KMS-11 (cell line): ENCODE measurements around the gene PLGRKT.

Experiments used
- H2AFZ ChIP-seq: fragments of 200-600 bp; sonication (generic); 2 replicates; pipeline ENCODE4 v1.6.1; 2016; ENCODE audit warnings: antibody characterized with exemption, mixed run types, low read depth
- H3K27ac ChIP-seq: fragments of 200-600 bp; sonication (generic); 2 replicates; pipeline ENCODE4 v1.6.1; 2016; ENCODE audit warnings: mild to moderate bottlenecking, mixed run types
- H3K27me3 ChIP-seq: fragments of 200-600 bp; sonication (generic); 2 replicates; pipeline ENCODE4 v1.6.1; 2017; ENCODE audit warnings: mild to moderate bottlenecking, low read depth, mixed run types, moderate library complexity; ENCODE audit not compliant: insufficient read depth
- H3K36me3 ChIP-seq: fragments of 200-600 bp; sonication (generic); 2 replicates; pipeline ENCODE4 v1.6.1; 2017; ENCODE audit warnings: mild to moderate bottlenecking, mixed run types; ENCODE audit not compliant: insufficient read depth
- H3K4me1 ChIP-seq: fragments of 200-600 bp; sonication (generic); 2 replicates; pipeline ENCODE4 v1.6.1; 2016; ENCODE audit warnings: mild to moderate bottlenecking, low read depth, mixed run types; ENCODE audit not compliant: poor library complexity, severe bottlenecking
- H3K4me2 ChIP-seq: fragments of 200-600 bp; sonication (generic); 2 replicates; pipeline ENCODE4 v1.7.0; 2016; ENCODE audit warnings: mild to moderate bottlenecking, mixed run types
- H3K4me3 ChIP-seq: fragments of 200-600 bp; sonication (generic); IDR thresholded peaks from 2 replicates; pipeline ENCODE4 v1.6.1; 2017; ENCODE audit warnings: low read depth, low read length, mixed read lengths; ENCODE audit not compliant: insufficient read depth
- H3K79me2 ChIP-seq: fragments of 200-600 bp; sonication (generic); 2 replicates; pipeline ENCODE4 v1.6.1; 2016; ENCODE audit warnings: low read depth, mixed run types; ENCODE audit not compliant: insufficient read depth
- H3K9ac ChIP-seq: fragments of 200-600 bp; sonication (generic); 2 replicates; pipeline ENCODE4 v1.6.1; 2016; ENCODE audit warnings: mild to moderate bottlenecking, mixed run types
- H4K20me1 ChIP-seq: fragments of 200-600 bp; sonication (generic); 2 replicates; pipeline ENCODE4 v1.6.1; 2016; ENCODE audit warnings: mild to moderate bottlenecking, mixed run types; ENCODE audit not compliant: insufficient read depth
- TF ChIP-seq, protein P1 (sequence below): fragments of 200-600 bp; sonication (generic); conservative IDR thresholded peaks from 2 replicates; pipeline ENCODE4 v1.6.1; 2017; ENCODE audit warnings: low read depth, mild to moderate bottlenecking, antibody characterized with exemption, low read length, moderate library complexity, mixed read lengths

Gene PLGRKT

GRCh38 chr9:5388026-5388819, 49.5 kb downstream of the PLGRKT start:
- Histone ChIP-seq H3K9ac (no peak overlapping the region), H3K27me3 (no peaks in the 10 kb centered on the region), H3K79me2 (no peaks in the 10 kb centered on the region), H4K20me1 (no peaks in the 10 kb centered on the region), H3K4me2 (no peak overlapping the region), H3K4me3 (no peak overlapping the region), H2AFZ (no peak overlapping the region), H3K4me1 (peaks cover 19% of the 10 kb centered on the region), H3K27ac (no peak overlapping the region), H3K36me3 (no peaks in the 10 kb centered on the region)
- TF ChIP-seq, protein P1, sequence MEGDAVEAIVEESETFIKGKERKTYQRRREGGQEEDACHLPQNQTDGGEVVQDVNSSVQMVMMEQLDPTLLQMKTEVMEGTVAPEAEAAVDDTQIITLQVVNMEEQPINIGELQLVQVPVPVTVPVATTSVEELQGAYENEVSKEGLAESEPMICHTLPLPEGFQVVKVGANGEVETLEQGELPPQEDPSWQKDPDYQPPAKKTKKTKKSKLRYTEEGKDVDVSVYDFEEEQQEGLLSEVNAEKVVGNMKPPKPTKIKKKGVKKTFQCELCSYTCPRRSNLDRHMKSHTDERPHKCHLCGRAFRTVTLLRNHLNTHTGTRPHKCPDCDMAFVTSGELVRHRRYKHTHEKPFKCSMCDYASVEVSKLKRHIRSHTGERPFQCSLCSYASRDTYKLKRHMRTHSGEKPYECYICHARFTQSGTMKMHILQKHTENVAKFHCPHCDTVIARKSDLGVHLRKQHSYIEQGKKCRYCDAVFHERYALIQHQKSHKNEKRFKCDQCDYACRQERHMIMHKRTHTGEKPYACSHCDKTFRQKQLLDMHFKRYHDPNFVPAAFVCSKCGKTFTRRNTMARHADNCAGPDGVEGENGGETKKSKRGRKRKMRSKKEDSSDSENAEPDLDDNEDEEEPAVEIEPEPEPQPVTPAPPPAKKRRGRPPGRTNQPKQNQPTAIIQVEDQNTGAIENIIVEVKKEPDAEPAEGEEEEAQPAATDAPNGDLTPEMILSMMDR, result no peak

- H3K79me2 ChIP-seq, result no peaks in the 10 kb centered on the region
- H3K27ac ChIP-seq, result no peak overlapping the region
- TF ChIP-seq, protein P1, result no peak
- no peaks in the 10 kb centered on the region for H3K36me3 ChIP-seq
- H4K20me1 ChIP-seq, result no peaks in the 10 kb centered on the region
- no peaks in the 10 kb centered on the region for H3K27me3 ChIP-seq
- no peak overlapping the region for H2AFZ ChIP-seq
- no peak overlapping the region for H3K4me3 ChIP-seq
- no peak overlapping the region for H3K9ac ChIP-seq
- peaks cover 11% of the 10 kb centered on the region for H3K4me1 ChIP-seq
- H3K4me2 ChIP-seq, result no peak overlapping the region
Measured at GRCh38 chr9:5384436-5384835, 53.3 kb downstream of the PLGRKT start.

DNA sequence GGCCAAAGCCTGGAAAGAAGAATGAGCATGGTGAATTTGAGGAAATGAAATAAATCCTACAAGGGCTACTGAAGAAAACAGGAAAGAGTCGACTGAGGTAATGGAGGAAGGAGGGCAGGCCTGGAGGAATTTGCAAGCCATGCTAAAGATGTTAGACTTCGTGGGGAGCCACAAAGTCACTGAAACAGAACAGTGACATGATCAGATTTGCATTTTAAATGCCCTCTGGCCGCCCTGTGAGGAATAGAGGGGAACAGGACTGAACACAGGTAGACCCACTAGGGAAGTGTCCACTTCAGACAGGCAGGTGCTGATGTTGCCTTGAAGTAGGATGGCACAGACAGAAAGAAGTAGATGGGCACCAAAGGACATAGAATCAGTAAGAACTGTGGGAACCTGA, 55.2 kb downstream of the PLGRKT start:
- no peak overlapping the region for H3K4me3 ChIP-seq
- H3K27me3 ChIP-seq, result no peaks in the 10 kb centered on the region
- no peak overlapping the region for H2AFZ ChIP-seq
- H4K20me1 ChIP-seq, result no peaks in the 10 kb centered on the region
- H3K4me2 ChIP-seq, result no peak overlapping the region
- H3K9ac ChIP-seq, result no peak overlapping the region
- H3K4me1 ChIP-seq, result no peaks in the 10 kb centered on the region
- no peaks in the 10 kb centered on the region for H3K79me2 ChIP-seq
- H3K27ac ChIP-seq, result no peak overlapping the region
- TF ChIP-seq, protein P1, result no peak
- no peaks in the 10 kb centered on the region for H3K36me3 ChIP-seq

DNA sequence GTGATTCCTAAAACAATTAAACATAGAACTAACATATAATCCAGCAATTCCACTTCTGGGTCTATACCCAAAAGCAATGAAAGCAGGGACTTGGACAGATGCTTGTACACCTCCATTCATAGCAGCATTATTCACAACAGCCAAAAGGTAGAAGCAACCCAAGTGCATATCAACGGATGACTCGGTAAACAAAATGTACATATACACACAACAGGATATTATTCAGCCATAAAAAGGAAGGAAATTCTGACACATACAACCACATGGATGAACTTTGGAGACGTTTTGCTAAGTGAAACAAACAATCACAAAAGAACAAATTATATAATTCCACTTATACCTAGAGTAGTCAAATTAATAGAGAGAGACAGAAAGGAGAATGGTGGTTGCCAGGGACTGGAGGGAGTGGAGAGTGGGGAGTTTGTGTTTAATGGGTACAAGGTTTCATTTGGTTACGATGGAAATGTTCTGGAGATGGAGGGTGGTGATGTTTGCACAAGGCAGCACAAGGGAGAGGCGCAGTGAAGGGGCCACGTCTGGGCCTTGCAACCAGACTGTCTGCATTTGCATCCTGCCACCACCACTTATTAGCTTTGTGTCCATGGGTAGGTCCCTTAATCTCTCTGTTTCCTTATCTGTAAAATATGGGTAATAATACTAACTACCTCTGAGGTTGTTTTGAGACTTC, 61.8 kb downstream of the PLGRKT start:
- Histone ChIP-seq H3K27me3 (no peaks in the 10 kb centered on the region), H3K27ac (no peak overlapping the region), H3K4me2 (no peak overlapping the region)

More for the DNA sequence above, 61.8 kb downstream of the PLGRKT start:
- no peak overlapping the region for H3K4me3 ChIP-seq
- H3K36me3 ChIP-seq, result no peaks in the 10 kb centered on the region
- TF ChIP-seq, protein P1, result no peak
- H2AFZ ChIP-seq, result no peak overlapping the region
- no peaks in the 10 kb centered on the region for H4K20me1 ChIP-seq
- peaks cover 10% of the 10 kb centered on the region for H3K4me1 ChIP-seq
- no peaks in the 10 kb centered on the region for H3K79me2 ChIP-seq
- no peak overlapping the region for H3K9ac ChIP-seq
